GM19240 (cell line): ENCODE measurements around the gene SRRT.
"Not testable (repeated sequence)": the region's sequence is repeated elsewhere in the genome, so short reads cannot be mapped to it uniquely, and the experiment has no call there.

Experiments
- DNase-seq: peaks from one replicate; pipeline ENCODE4 v3.0.0; 2011; ENCODE audit warnings: low spot score; ENCODE audit not compliant: insufficient read length

SRRT gene

DNA sequence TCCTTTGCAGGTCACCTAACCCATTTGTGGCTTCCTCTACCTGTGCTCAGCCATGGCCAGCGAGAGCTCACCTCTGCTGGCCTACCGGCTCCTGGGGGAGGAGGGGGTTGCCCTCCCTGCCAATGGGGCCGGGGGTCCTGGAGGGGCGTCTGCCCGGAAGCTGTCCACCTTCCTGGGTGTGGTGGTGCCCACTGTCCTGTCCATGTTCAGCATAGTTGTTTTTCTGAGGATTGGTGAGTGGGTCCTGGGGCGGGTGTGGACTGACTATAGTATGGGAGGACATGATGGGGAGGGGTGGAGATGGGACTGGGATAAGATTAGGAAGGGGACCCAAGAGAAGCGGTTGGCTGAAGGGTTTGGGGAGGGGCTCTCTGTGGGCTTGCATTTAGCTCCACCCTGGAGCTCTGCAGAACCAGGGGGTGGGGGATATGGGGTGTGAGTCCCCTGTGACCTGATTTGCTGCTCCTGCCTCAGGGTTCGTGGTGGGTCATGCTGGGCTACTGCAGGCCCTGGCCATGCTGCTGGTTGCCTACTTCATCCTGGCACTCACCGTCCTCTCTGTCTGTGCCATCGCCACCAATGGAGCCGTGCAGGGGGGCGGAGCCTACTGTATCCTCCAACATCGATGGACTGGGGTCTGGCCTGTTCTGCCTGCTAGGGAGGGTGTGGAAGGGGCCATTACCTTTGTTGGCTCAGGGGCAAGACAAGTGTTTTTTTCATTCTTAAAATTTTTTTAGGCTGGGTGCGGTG lies 20.6 kb upstream of the SRRT start:
- no peak for DNase-seq

DNA sequence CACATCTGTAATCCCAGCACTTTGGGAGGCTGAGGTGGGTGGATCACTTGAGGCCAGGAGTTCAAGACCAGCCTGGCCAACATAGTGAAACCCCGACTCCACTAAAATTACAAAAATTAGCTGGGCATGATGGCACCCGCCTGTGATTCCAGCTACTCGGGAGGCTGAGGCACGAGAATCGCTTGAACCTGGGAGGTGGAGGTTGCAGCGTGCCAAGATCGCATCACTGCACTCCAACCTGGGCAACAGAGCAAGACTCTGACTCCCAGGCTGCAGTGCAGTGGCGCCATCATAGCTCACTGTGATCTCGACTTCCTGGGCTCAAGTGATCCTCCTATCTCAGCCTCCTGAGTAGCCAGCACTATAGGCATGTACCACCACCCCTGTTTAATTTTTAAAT lies 20.0 kb upstream of the SRRT start:
- not testable (repeated sequence) for DNase-seq

DNA sequence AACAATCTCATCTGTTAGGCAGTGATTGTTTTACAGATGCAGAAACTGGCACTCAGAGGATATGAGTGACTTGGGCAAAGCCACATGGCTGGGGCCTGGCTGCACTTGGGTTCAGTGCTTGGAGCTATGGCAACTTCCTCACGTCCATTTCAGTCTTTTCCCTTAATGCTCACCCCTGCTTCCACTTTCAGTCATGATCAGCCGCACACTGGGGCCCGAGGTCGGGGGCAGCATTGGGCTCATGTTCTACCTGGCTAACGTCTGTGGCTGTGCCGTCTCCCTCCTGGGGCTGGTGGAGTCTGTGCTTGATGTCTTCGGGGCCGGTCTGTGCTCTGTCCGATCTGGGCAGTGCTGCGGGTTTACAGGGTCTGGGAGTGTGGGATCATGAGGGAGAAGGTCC lies 19.4 kb upstream of the SRRT start:
- no peak for DNase-seq

DNA sequence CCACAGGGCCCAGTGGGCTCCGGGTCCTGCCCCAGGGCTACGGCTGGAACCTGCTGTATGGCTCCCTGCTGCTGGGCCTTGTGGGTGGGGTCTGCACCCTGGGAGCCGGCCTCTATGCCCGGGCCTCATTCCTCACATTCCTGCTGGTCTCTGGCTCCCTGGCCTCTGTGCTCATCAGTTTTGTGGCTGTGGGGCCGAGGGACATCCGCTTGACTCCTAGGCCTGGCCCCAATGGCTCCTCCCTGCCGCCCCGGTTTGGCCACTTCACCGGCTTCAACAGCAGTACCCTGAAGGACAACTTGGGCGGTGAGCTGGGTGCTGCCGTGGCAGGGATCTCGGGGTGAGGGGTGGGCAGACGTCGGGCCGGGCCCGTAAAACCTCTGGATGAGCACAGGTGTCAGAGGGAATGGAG lies 18.0 kb upstream of the SRRT start:
- no peak for DNase-seq

DNA sequence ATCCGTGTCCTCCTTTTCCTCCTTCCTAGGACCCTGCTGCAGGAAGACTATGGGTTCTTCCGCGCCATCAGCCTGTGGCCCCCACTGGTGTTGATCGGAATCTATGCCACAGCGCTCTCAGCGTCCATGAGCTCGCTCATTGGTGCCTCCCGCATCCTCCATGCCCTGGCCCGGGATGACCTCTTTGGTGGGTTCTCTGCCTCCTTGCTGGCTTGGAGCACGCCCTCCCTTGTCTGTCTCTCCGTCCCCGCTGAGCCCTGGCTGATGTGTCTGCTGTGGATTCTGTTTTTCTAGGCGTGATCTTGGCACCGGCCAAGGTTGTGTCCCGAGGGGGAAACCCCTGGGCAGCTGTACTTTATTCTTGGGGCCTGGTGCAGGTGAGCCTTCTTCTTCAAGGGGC lies 15.0 kb upstream of the SRRT start:
- DNase-seq: no peak

DNA sequence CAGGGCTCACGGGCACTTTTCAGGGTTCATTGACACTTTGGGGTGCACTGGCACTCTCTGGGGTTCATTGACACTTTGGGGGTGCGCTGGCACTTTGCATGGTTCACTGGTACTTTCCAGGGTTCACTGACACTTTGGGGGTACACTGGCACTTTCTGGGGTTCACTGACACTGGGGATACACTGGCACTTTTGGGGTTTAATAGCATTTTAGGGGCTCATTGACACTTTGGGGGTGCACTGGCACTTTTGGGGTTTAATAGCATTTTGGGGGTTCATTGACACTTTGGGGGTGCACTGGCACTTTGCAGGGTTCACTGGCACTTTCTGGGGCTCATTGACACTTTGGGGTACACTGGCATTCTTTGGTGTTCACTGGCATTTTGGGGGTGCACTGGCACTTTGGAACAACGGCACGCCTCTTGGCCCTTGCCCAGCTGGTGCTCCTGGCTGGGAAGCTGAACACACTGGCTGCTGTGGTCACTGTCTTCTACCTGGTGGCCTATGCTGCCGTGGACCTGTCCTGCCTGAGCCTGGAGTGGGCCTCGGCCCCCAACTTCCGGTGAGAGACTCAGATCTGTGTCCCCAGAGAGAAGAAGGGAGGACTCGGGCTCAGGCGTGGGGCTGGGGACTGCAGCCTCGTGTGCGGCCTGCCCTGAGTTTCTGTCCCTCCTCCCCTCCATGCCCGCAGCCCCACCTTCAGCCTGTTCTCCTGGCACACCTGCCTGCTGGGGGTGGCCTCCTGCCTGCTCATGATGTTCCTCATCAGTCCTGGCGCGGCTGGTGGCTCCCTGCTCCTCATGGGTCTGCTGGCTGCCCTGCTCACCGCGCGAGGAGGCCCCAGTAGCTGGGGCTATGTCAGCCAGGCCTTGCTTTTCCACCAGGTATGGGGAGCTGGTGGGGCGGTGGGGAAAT lies 13.9 kb upstream of the SRRT start:
- no peak for DNase-seq

DNA sequence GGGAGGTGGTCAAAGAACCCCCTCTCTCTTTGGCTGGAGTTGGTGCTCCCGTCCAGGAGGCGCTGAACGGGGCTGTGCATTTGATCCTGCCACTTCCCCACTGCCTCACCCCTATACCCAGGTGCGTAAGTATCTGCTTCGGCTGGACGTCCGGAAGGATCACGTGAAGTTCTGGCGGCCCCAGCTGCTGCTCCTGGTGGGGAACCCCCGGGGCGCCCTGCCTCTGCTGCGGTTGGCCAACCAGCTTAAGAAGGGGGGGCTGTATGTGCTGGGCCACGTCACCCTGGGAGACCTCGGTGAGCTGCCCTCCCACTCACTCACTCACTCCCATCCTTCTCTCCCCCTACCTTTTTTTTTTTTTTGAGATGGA lies 13.3 kb upstream of the SRRT start:
- DNase-seq: no peak

DNA sequence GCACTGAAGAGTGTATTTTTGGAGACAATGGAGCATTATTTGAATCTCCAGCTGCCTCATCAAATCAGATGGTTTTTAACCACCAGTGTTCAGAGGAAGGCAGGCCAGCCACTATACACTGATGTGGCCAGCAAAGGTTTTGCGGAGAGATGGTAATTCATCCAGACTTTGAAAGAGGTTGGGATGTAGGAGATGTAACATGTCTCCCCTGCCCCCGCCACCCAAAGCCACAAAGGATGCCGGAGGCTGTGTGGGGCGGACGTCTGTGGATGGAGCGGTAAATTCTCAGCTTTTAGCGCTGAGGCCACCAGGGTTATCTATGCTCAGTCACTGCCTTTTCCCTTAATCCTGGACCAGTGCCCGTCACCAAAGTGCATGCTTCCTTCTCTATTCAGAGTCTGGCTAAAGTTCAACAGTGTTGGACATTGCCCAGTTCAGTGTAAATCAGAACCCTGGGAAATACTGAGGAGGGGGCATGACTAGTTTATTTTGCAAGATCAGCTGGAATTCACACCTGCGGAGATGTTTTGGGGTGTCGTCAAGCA lies 11.4 kb upstream of the SRRT start:
- no peak for DNase-seq

DNA sequence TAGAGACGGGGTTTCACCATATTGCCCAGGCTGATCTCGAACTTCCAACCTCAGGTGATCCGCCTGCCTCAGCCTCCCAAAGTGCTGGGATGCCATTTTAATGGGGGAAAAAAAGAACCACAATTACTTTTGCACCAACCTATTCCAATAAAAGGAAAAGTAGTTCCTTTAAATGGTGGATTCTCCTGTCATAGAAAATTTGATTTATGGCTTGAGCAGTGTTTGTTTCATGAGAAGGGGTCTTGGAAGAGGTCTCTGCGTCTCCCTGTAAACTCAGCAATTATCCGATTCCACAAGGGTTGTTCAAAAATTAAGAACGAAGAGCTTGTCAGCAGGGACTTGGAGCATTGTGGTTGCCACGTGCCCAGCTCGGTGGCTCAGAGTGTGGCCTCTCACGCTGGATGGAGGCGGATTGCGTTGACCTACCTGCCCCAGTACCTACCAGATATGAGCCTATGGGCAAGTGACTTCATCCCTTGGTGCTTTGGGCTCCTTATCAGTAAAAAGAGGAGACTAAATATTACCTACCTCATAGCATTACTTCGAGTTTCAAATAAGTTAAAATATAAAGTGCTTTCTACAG lies 10.5 kb upstream of the SRRT start:
- DNase-seq: no peak

DNA sequence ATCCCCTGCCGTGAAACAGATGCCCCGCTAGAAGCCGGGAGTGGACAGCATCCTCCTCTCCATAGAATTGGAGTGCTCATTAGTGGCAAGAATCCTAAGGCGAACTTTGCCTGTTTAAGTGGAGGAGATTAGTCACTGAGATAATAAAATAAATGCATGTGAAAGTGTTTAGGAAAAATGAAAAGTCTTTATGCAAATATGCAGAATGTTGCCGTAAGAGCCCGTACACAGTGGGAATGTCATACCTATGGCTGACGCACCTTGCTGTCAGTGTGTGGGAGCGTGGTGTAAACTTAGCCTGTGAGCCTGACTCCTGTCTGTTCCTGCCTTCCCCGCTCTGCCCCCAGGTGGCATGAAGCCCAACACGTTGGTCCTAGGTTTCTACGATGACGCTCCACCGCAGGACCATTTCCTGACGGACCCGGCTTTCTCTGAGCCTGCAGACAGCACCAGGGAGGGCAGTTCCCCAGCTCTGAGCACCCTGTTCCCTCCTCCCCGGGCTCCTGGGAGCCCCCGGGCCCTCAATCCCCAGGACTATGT lies 9.5 kb upstream of the SRRT start:
- DNase-seq: no peak

DNA sequence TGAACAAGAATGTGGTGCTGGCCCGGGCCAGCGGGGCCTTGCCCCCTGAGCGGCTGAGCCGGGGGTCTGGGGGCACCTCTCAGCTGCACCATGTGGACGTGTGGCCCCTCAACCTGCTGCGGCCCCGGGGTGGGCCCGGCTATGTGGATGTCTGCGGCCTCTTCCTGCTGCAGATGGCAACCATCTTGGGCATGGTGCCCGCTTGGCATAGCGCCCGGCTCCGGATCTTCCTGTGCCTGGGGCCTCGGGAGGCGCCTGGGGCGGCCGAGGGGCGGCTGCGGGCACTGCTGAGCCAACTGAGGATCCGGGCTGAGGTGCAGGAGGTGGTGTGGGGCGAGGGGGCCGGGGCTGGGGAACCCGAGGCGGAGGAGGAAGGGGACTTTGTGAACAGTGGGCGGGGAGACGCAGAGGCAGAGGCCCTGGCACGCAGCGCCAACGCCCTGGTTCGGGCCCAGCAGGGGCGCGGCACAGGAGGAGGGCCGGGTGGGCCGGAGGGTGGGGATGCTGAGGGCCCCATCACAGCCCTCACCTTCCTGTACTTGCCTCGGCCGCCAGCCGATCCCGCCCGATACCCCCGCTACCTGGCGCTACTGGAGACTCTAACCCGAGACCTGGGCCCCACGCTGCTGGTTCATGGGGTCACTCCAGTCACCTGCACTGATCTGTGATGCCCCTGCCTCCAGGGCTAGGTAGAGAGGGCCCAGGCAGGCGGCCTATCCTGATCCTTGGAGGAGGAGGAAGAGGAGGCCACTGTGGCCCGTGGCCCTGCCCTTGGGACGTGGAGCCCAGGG lies 8.8 kb upstream of the SRRT start:
- DNase-seq: no peak

DNA sequence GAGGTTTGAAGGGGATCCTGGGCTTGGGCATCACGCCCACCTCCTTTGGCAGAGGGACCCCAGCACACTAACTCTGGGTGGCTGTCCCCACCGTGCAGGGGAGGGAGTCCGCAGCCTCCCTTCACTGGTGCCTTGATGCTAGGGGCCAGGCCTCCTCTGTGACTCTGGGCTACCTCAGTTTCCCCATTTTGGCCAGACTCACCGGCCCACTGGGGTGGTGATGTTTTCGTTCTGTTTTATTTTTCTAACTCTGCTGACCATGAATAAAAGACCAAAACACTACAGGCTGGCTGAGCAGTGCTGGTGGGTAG lies 8.2 kb upstream of the SRRT start:
- DNase-seq: no peak

DNA sequence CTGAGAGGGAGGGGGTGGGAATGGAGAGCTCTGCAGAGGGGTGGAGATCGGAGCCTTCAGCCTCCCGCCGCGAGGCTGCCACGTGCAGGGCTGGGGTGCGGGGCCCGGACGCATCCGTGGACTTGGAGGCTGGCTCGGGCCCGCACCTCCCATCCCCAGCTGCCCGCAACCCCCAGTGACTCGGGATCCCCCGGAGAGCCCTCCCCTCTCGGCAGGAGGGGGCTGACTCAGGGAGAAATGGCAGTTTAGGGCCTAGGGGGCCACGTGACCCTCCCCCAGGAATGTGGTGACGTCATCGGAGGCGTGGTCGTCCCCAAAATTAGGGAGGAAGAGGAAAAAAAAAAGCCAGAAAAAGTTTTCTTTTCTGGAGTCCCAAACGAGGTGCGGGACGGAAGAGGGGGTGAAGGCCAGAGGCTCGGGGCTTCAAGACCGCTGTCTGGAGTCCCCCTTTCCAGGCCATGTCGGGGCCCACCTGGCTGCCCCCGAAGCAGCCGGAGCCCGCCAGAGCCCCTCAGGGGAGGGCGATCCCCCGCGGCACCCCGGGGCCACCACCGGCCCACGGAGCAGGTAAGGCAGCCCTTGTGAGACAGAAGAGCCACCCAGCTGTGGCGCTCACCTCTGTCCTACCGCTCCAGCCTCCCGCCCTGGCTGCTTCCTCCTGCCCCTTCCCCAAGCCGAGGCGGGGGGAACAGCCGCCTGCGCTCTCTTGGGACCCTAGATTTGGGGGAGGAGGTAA lies 7.7 kb upstream of the SRRT start, which contains the start of gene TRIP6:
TRIP6 (plus strand) TSS at position 348 of the 736 bp plus-strand sequence; CDS start at position 459, 111 bp downstream.
- DNase-seq: no peak

DNA sequence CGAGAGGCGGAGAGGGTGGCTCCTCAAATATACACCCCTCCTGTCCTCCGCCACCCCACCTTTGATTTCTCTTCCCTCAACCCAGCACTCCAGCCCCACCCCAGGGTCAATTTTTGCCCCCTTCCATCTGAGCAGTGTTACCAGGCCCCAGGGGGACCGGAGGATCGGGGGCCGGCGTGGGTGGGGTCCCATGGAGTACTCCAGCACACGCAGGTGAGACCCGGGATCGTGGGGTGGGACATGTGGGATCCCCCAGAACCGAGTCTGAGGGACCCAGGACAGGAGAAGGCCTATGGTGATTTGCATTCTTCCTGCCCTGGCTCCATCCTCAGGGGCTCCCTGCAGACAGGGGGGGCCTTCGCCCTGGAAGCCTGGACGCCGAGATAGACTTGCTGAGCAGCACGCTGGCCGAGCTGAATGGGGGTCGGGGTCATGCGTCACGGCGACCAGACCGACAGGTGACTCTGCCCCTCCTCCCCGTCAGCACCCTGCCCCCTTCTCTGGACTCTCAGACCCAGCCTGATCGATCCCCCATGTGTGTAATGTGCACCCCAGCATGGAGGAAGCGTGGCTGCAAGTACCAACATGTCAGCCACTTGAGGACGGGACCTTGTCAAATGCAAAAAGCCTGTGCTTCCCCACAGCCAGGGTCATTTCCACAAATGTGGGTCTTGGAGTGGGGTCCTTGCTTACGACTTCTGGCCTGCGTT lies 7.0 kb upstream of the SRRT start:
- no peak for DNase-seq

DNA sequence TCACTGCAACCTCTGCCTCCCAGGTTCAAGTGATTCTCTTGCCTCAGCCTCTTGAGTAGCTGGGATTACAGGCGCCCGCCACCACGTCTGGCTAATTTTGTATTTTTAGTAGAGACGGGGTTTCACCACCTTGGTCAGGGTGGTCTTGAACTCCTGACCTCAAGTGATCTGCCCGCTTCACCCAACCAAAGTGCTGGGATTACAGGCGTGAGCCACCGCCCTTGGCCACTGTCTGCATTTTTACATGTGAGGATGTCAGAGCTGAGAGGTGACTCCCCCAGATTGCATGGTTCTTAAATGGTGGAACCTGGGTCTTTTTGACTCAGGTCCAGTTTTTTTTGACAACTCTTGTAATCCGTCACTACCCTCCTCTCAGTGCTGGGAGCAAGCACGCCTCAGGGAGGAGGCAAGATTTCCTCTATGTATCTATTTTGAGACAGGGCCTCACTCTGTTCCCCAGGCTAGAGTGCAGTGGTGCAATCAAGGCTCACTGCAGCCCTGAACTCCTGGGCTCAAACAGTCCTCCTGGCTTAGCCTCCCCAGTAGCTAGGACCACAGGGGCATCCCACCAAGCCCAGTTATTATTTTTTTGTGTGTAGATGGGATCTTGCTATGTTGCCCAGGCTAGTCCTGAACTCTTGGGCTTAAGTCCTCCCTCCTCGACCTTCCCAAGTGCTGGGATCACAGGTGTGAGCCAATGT lies 1.2 kb upstream of the SRRT start:
- no peak for DNase-seq

DNA sequence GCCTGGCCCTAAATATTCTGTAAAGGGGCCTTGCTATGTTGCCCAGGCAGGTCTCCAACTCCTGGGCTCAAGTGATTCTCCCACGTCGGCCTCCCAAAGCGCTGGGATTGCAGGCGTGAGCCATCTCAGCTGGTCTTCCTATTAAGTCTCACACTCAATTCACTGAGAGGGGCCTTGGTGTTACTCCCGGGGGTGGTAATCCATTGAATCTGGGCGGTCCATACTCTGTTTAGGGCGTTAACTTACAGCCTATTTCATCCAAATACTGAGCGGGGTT lies 665 bp upstream of the SRRT start:
- DNase-seq: no peak

DNA sequence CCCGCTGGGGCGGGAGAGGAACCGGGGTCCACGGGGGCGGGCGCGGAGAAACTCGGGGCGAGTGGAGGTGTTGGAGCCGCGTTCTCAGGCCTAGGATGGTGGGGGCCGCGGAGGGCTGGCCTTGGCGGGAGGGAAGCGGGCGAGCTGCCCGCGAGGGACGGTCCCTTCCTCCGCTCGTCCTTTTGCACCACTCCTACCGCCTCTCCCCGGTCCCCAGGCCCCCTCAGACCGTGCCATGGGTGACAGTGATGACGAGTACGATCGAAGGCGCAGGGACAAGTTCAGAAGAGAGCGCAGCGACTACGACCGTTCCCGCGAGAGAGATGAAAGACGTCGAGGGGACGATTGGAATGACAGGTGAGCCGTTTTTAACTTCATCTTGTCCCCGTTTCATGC lies 451 bp downstream of the SRRT start:
- peak; percentile 55 for DNase-seq

DNA sequence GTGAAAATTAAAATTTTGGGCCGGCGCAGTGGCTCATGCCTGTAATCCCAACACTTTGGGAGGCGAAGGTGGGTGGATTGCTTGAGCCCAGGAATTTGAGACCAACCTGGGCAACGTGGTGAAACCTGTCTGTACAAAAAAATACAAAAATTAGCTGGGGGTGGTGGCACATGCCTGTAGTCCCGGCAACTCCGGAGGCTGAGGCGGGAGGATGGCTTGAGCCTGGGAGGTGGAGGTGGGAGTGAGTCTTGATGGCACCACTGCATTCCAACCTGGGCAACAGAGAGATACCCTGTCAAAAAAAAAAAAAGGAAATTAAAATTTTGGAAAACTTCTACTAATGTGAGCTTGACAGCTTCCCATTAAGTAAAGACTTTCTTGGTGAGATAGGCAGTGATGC lies 3.1 kb downstream of the SRRT start:
- no peak for DNase-seq

DNA sequence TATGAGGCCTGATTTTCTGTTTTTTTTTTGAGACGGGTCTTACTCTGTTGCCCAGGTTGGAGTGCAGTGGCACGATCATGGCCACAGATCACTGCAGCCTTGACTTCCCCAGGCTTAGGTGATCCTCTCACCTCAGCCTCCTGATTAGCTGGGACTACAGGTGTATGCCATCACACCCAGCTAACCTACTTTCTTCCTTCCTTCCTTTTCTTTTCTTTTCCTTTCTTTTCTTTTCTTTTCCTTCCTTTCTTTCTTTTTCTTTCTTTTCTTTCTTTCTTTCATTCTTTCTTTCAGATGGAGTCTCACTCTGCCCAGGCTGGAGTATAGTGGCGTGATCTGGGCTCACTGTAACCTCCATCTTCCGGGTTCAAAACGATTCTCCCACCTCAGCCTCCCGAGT lies 3.8 kb downstream of the SRRT start:
- DNase-seq: no peak
